T-helper 1 cell treated with Interleukin-12 subunit alpha and Interleukin-12 subunit beta and Interleukin-4 antibody, amounts not matched to agents 30 μg/mL and 1 μg/mL, for 36 hours (primary cell): ENCODE results near the gene KPNA2.

Source experiments
- H3K27ac Mint-ChIP-seq: one replicate; pipeline ENCODE4 v1.8.0; 2021; ENCODE audit warnings: mild to moderate bottlenecking, mixed read lengths
- H3K27me3 Mint-ChIP-seq: one replicate; pipeline ENCODE4 v1.8.0; 2021; ENCODE audit warnings: low read depth, mixed read lengths
- H3K36me3 Mint-ChIP-seq: one replicate; pipeline ENCODE4 v1.8.0; 2021; ENCODE audit warnings: low read depth, mixed read lengths
- H3K4me1 Mint-ChIP-seq: one replicate; pipeline ENCODE4 v1.8.0; 2021; ENCODE audit warnings: low read depth, mixed read lengths
- H3K4me3 Mint-ChIP-seq: one replicate; pipeline ENCODE4 v1.8.0; 2021; ENCODE audit warnings: mild to moderate bottlenecking, moderate library complexity, mixed read lengths
- H3K9me3 Mint-ChIP-seq: one replicate; pipeline ENCODE4 v1.8.0; 2021; ENCODE audit warnings: mixed read lengths

KPNA2 gene

DNA sequence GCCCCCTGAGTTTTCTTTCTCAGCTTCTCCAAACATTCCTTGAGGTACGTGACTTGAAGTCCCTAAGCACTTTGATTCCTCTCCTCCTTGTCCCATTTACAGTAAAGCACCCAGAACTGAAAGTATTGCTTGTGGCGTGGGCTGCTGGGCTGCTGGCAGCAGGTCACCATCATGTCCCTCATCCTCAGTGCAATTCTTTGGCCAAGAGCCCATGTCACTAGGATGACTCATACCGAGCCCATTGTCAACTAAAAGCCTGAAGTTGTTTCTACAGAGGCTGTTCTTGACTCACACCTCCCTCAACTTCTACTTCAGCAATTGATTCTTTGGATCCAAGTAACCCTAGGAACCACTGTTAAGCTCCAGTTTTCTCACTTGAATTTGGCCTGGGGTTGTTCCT is 54.3 kb downstream of the KPNA2 start:
- no peaks in the 10 kb centered on the region for H3K36me3 Mint-ChIP-seq
- peaks cover 10% of the 10 kb centered on the region for H3K27me3 Mint-ChIP-seq
- H3K27ac Mint-ChIP-seq, result peak overlapping the region; percentile 0
- no peaks in the 10 kb centered on the region for H3K9me3 Mint-ChIP-seq
- peaks cover 34% of the 10 kb centered on the region for H3K4me1 Mint-ChIP-seq
- no peak overlapping the region for H3K4me3 Mint-ChIP-seq

DNA sequence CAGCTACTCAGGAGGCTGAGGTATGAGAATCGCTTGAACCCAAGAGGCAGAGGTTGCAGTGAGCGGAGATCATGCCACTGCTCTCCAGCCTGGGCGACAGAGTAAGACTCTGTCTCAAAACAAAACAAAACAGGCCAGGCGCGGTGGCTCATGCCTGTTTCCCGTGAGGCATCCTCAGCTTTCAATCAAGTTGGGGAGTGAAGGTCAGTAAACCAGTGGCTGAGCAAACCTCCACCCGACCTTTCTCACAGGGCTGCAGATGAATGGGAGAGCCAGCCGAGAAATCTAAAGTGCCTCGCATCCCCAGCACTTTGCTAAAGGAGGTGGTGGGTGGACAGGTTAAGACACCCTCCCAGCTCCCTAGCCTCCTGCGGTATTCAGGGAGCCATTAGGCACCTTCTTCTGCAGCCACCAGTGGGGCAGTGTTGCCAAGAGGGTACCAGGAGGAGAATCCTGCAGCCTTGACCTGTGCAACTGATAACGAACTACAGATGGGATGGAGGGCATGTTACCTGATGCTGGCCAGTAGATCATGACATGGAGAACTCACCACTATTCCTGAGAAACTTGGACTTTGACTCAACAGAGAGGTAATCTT is 59.0 kb downstream of the KPNA2 start:
- Mint-ChIP-seq H3K4me1 (peaks cover 5% of the 10 kb centered on the region), H3K27ac (no peak overlapping the region), H3K27me3 (peaks cover 14% of the 10 kb centered on the region), H3K4me3 (no peak overlapping the region), H3K9me3 (no peaks in the 10 kb centered on the region), H3K36me3 (no peaks in the 10 kb centered on the region)

DNA sequence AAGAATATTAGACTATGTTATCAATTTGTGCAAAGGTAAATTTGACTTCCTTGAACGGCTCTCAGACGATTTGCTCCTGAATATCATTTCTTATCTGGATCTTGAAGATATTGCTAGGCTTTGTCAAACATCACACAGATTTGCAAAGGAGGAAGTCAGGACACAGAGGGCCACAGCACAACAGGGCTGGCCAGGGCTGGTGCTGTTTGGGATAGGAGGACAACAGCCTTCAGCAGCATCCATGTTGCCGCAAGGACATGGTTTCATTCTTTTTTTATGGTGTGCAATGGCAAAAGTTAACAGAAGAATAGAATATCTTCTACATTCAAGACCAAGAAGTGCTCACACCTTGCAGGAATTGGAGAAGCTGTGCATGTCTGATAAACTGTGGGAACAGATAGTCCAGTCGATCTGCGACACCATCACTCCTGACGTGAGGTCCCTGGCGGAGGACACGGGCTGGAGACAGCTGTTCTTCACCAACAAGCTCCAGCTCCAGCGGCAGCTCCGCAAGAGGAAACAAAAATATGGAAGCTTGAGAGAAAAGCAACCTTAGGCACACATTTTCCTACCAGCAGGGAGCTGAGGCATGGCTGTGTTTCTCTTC is 59.8 kb downstream of the KPNA2 start:
- no peaks in the 10 kb centered on the region for H3K4me1 Mint-ChIP-seq
- no peak overlapping the region for H3K27ac Mint-ChIP-seq
- H3K9me3 Mint-ChIP-seq, result no peaks in the 10 kb centered on the region
- H3K4me3 Mint-ChIP-seq, result no peak overlapping the region
- no peaks in the 10 kb centered on the region for H3K36me3 Mint-ChIP-seq
- H3K27me3 Mint-ChIP-seq, result peaks cover 14% of the 10 kb centered on the region

DNA sequence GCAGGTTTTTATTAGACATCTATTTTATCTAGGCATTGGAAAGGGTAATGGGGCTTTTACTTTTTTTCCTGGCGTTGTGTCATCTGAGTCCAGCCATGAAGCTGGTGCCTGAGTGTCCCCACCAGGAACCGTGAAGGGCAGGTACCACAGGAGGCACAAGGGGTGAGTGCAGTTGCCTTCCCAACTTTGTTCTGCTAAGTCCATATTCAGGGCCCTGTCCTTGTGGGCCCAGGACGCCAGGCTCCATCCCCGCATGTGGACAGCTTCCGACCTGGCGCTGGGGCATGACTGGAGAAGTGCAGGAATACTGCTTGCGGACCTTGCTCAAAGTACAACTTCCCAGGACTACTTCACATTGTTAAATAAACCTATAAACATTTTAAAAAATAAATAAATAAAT is 60.6 kb downstream of the KPNA2 start:
- Mint-ChIP-seq H3K4me3 (no peak overlapping the region), H3K27ac (no peak overlapping the region), H3K27me3 (peaks cover 14% of the 10 kb centered on the region), H3K4me1 (peaks cover 2% of the 10 kb centered on the region), H3K36me3 (no peaks in the 10 kb centered on the region), H3K9me3 (no peaks in the 10 kb centered on the region)
